HFF-Myc (cell line): ENCODE measurements around the gene TMEM150C.
"Not testable (repeated sequence)": the region's sequence is repeated elsewhere in the genome, so short reads cannot be mapped to it uniquely, and the experiment has no call there.

Experiments
- DNase-seq: peaks from one replicate; pipeline ENCODE4 v3.0.0-alpha.2; 2011; ENCODE audit warnings: low read depth; ENCODE audit errors: extremely low read depth
- H3K4me3 ChIP-seq: replicated peaks from 2 replicates; pipeline ENCODE4 v1.5.1; 2011; ENCODE audit warnings: low read depth, mild to moderate bottlenecking, control low read depth, low read length
- TF ChIP-seq, protein P1 (sequence below): IDR thresholded peaks from 2 replicates; pipeline ENCODE4 v1.5.1; 2012; ENCODE audit warnings: mild to moderate bottlenecking, low read depth, low read length, control low read depth; ENCODE audit errors: missing control alignments

TMEM150C gene

DNA sequence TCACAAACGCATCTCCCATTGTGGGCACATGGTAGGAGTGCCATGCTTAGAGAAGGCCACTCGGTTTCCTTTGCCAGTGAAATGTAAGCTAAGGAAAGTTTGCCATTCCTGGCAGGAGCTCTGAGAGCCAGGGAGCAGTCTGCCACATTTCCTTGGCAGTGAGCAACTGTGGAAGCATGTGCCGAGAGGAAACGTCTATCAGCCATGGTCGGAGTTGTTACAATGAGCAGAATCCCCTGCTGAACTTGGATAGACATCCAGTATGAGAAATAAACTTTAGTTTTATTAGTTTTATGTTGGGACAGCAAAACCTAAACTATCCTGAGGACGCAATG is 80.3 kb downstream of the TMEM150C start:
- no peak for DNase-seq
- no peak overlapping the region for H3K4me3 ChIP-seq
- TF ChIP-seq, protein P1, sequence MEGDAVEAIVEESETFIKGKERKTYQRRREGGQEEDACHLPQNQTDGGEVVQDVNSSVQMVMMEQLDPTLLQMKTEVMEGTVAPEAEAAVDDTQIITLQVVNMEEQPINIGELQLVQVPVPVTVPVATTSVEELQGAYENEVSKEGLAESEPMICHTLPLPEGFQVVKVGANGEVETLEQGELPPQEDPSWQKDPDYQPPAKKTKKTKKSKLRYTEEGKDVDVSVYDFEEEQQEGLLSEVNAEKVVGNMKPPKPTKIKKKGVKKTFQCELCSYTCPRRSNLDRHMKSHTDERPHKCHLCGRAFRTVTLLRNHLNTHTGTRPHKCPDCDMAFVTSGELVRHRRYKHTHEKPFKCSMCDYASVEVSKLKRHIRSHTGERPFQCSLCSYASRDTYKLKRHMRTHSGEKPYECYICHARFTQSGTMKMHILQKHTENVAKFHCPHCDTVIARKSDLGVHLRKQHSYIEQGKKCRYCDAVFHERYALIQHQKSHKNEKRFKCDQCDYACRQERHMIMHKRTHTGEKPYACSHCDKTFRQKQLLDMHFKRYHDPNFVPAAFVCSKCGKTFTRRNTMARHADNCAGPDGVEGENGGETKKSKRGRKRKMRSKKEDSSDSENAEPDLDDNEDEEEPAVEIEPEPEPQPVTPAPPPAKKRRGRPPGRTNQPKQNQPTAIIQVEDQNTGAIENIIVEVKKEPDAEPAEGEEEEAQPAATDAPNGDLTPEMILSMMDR, result no peak

DNA sequence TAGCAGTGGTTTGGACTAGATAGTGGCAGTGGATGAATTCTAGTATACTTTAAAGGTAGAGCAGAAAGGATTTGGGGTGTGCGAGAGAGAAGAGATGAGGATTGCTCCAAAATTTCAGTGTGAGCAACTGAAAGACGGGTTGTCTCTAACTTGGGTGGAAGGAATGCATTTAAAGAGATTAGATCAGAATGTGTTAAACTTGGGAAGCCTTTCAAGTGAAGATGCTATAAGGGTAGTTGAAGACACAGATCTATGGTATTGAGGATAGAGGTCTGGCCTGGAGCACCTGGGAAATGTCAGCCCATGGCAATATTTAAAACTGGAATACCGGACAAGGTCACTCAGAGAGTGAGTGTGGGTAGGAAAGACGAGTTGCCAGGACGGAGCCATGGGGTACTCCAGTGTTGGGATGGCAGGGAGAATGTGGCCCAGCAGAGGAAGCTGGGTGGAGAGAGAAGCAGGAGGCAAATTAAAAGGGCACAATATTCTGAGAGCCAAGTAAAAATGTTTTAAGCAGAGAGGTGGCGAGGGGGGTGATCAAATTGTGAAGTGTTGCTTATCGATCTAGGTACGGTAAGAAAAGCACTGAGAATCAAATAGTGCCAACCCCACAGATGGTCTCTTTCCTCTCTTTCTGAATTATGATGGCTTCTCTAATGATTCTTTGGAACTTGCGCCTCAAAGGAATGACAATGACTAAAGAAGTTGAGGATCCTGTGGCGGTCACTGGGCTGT is 80.8 kb downstream of the TMEM150C start:
- no peak overlapping the region for H3K4me3 ChIP-seq
- TF ChIP-seq, protein P1, result no peak
- DNase-seq, result no peak

DNA sequence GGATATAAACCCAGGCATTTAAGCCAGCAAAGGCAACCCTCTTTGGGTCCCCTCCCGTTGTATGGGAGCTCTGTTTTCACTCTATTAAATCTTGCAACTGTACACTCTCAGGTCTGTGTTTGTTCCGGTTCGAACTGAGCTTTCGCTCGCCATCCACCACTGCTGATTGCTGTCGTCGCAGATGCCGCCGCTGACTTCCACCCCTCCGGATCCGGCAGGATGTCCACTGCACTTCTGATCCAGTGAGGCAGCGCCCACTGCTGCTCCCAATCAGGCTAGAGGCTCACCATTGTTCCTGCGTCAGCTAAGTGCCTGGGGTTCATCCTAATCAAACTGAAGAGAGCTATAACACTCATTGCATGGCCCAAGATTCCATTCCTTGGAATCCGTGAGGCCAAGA is 82.2 kb downstream of the TMEM150C start:
- no peak for DNase-seq
- no peak overlapping the region for H3K4me3 ChIP-seq
- TF ChIP-seq, protein P1, result no peak

- DNase-seq, H3K4me3 ChIP-seq: not testable (repeated sequence)
These were observed 84.3 kb downstream of the TMEM150C start for GRCh38 chr4:82477469-82477868.

- not testable (repeated sequence) for H3K4me3 ChIP-seq, DNase-seq
These were observed 85.9 kb downstream of the TMEM150C start for GRCh38 chr4:82475931-82476330.

DNA sequence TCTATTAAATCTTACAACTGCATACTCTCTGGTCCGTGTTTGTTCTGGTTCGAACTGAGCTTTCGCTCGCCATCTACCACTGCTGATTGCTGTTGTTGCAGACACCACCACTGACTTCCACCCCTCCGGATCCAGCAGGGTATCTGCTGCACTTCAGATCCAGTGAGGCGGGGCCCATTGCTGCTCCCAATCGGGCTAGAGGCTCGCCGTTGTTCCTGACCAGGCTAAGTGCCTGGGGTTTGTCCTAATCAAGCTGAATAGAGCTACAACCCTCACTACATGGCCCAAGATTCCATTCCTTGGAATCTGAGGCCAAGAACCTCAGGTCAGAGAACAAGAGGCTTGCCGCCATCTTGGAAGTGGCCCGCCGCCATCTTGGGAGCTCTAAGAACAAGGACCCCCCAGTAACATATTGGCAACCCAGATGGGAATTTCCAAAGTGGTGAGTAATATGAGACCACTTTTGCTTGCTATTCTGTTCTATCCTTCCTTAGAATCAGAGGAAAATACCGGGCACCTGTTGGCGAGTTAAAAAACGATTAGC is 88.1 kb downstream of the TMEM150C start:
- H3K4me3 ChIP-seq, result no peak overlapping the region
- TF ChIP-seq, protein P1, result no peak
- no peak for DNase-seq

- H3K4me3 ChIP-seq, DNase-seq: not testable (repeated sequence)
These were observed 88.7 kb downstream of the TMEM150C start for GRCh38 chr4:82473080-82473479.

DNA sequence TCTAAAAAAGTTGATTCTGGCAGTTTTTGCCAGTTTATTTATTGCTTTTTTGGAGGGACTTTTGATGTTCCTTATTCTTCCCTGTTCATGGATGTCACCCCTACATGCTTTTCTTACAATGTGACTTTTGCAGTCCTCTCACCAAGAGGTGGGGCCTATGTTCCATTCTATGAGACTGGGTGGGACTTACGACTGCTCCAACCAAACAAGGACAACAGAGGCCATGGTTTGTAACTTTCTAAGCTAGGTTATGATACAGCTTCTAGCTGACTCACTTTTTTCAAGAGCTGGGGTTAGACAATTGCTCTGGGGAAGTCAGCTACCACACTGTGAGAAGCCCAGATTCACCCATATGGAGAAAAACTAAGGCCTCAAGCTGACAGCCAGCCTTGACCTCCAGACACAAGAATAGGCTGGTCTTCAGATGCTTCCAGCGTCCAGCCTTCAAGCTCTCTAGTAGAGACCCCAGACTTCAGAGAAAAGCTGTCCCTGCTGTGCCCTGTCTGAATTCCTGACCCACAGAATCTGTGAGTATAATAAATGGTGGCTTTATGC is 91.9 kb downstream of the TMEM150C start:
- DNase-seq, result no peak
- no peak overlapping the region for H3K4me3 ChIP-seq
- TF ChIP-seq, protein P1, result no peak
